Psoas muscle (tissue), 8 donors: Measurements from ENCODE around the gene SEZ6L. TPM values are rescaled to one million over a fixed set of nuclear protein-coding genes. Genes with fewer than 3 reads are reported as not detected.

Source experiments
- ATAC-seq, 4 donors: fragments of 200-7000 bp; cut with Tn5 transposase; one replicate each; pipeline ENCODE4 v1.9.1; 2020; ENCODE audit warnings: moderate library complexity in 3 of 4, mild to moderate bottlenecking in 2 of 4
- DNase-seq, 2 donors: peaks; one replicate each; pipeline ENCODE4 v3.0.0-alpha.2; 2020
- H3K27ac ChIP-seq: fragments of 200-600 bp; one replicate; pipeline ENCODE4 v1.8.0; 2022
- H3K27me3 ChIP-seq, 3 donors: fragments of 200-600 bp in 1 of 3; one replicate each; pipeline versions ENCODE4 v1.6.1 to v1.8.0; 2013 to 2022; ENCODE audit warnings: low read length in 2 of 3, mild to moderate bottlenecking in 2 of 3, moderate library complexity in 1 of 3; ENCODE audit not compliant: insufficient read depth in 3 of 3
- H3K36me3 ChIP-seq, 2 donors: fragments of 200-600 bp in 1 of 2; one replicate each; pipeline versions ENCODE4 v1.6.1 to v1.8.0; 2013 to 2022; ENCODE audit warnings: low read depth in 1 of 2, mild to moderate bottlenecking in 1 of 2, moderate library complexity in 1 of 2; ENCODE audit not compliant: insufficient read depth in 1 of 2
- H3K4me1 ChIP-seq: fragments of 200-600 bp; one replicate; pipeline ENCODE4 v1.8.0; 2022
- H3K4me3 ChIP-seq: fragments of 200-600 bp; one replicate; pipeline ENCODE4 v1.8.0; 2022; ENCODE audit warnings: mild to moderate bottlenecking
- H3K9me3 ChIP-seq: fragments of 200-600 bp; one replicate; pipeline ENCODE4 v1.8.0; 2022
- CTCF ChIP-seq: fragments of 200-600 bp; IDR thresholded peaks from one replicate; pipeline ENCODE4 v1.8.0; 2022; ENCODE audit warnings: antibody characterized with exemption
- WGBS, 3 donors: extraction: QIAGEN DNeasy Blood & Tissue Kit; methylation state at CpG; one replicate each; pipeline versions ENCODE4 v1.1.6 to v1.1.7; 2013; 5-methylcytosine and 5-hydroxymethylcytosine counted together
- intact Hi-C, 2 donors: fragments of 100-400 bp; cut with DNase I; formaldehyde crosslinking; loops; one replicate each; pipeline versions ENCODE4 v1.11.0 to v1.14.2; 2022
- polyA plus RNA-seq, 3 donors: library from polyadenylated mRNA; stranded (reverse); fragments of 200-250 nt; gene quantifications; one replicate each; pipeline ENCODE4 v1.2.3, GENCODE V29; 2013
- total RNA-seq, 4 donors: library from RNA; stranded (reverse); fragmentation: NEBNext Ultra II Directional in 2 of 4; extraction: Animal tissue kit (Norgen Biotek cat#: 25700) in 2 of 4; gene quantifications; one replicate each; pipeline versions ENCODE4 v1.2.1 to v1.2.4, GENCODE V29; 2021 to 2023
- donor health status: healthy with polysubstance abuse.
- donor health status: DM: no; HTN: no; CAD: no; lungs with moderate emphysema.
- donor health status: Bipolar disorder and iron deficiency.
- donor health status: healthy.
- donor health status: DM: yes; HTN: yes; CAD: no.
- donor health status: DM: no; HTN: no; CAD: no.
- donor health status: DM: no; HTN: no; CAD: no.
- donor health status: DM: yes; HTN: yes; CAD: no.

SEZ6L gene
- total and polyA plus RNA-seq, 7 donors, result 0.04 to 0.06 TPM; not detected in 5

- TF ChIP-seq CTCF, result no peak
- H3K4me1 ChIP-seq, result no peaks in the 10 kb centered on the region
- no peak overlapping the region for H3K27ac ChIP-seq
- H3K4me3 ChIP-seq, result no peak overlapping the region
- intact Hi-C loops, result no loop called here
- H3K36me3 ChIP-seq, result no peaks in the 10 kb centered on the region
- peaks cover 4 to 26% (median 4%) of the 10 kb centered on the region in 3 donors for H3K27me3 ChIP-seq
- DNase-seq, result no peak
- 49 to 54% (median 51%) methylated on average over 4 of the region's 4 CpGs for WGBS, 3 donors
- H3K9me3 ChIP-seq, result no peaks in the 10 kb centered on the region
- no peak for ATAC-seq
Observed at GRCh38 chr22:26127556-26127955, 41.7 kb upstream of the SEZ6L start.

- H3K4me1 ChIP-seq, result no peaks in the 10 kb centered on the region
- H3K4me3 ChIP-seq, result no peak overlapping the region
- intact Hi-C loops, result no loop called here
- no peak overlapping the region for H3K27ac ChIP-seq
- WGBS, 3 donors, result 45 to 50% (median 46%) methylated on average over 10 of the region's 10 CpGs
- H3K27me3 ChIP-seq, result peaks cover 4 to 52% (median 4%) of the 10 kb centered on the region in 3 donors
- ATAC-seq (no peak), DNase-seq (no peak)
- H3K9me3 ChIP-seq, result no peaks in the 10 kb centered on the region
- no peak for TF ChIP-seq CTCF
- H3K36me3 ChIP-seq, result no peaks in the 10 kb centered on the region
Observed at GRCh38 chr22:26131589-26132154, 37.6 kb upstream of the SEZ6L start.

DNA sequence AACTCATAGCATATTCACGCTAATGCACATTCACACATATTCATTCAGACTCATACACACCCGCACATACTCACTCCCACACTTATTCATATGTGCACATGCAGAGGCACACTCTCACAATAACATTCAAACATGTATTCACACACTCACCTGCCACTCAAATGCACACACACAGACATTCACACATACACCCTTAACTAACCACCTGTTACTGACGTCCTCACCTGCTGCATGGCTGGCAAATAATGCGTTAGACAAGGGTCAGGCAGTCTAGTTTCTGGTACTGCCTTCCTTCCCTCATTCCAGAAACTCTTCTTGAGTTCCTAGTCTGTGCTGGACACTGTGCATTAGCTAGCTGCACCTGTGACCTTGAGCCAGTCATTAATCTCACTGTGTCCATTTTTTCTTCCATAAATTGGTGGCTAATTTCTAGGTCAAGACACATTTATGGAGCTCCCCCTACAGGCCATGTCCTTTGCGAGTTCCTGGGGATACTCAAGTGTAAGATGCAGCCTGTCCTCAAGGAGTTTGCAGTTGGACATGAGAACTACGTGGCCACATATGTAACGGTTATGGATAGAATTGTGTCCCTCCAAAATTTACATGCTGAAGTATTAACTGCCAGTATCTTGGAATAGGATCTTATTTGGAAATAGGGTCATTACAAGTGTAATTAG, 34.5 kb upstream of the SEZ6L start:
- Histone ChIP-seq H3K4me3 (no peak overlapping the region), H3K27me3 (peaks cover 2 to 58% (median 4%) of the 10 kb centered on the region in 3 donors), H3K36me3 (no peaks in the 10 kb centered on the region), H3K27ac (no peak overlapping the region), H3K9me3 (no peaks in the 10 kb centered on the region), H3K4me1 (no peaks in the 10 kb centered on the region)
- ATAC-seq (no peak), DNase-seq (no peak)
- no peak for TF ChIP-seq CTCF
- intact Hi-C loops, result no loop called here
- 69 to 75% (median 73%) methylated on average over 7 of the region's 7 CpGs for WGBS, 3 donors

DNA sequence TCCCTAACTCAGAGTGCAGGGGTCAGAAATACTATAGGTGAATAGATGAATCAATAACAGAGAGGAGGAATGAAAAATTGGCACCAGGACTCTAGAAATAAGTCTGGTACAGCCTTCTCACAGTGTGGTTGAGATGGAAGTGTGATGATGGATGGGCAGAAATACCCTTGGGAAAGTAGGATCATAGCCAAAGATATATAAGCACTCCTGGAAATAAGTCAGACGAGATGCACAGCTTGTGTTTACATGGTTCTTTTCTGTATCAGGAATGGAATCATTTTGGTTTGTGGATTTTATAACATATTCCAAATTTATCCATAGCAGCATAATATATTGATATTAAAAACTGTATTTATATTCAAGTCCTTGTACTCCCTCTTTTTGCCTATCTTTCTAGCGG, 33.5 kb upstream of the SEZ6L start:
- H3K27me3 ChIP-seq, result peaks cover 0 to 59% (median 2%) of the 10 kb centered on the region in 3 donors
- ATAC-seq (no peak), DNase-seq (no peak)
- no peak overlapping the region for H3K27ac ChIP-seq
- no peak overlapping the region for H3K4me3 ChIP-seq
- H3K9me3 ChIP-seq, result no peaks in the 10 kb centered on the region
- TF ChIP-seq CTCF, result no peak
- WGBS, 3 donors, result 72 to 88% (median 85%) methylated on average over 2 of the region's 2 CpGs
- intact Hi-C loops, result no loop called here
- no peaks in the 10 kb centered on the region for H3K4me1 ChIP-seq
- H3K36me3 ChIP-seq, result no peaks in the 10 kb centered on the region
